ENCODE data around the gene MRPL17. TPM values are rescaled to one million over a fixed set of nuclear protein-coding genes. Genes with fewer than 3 reads are reported as not detected.
A peak's percentile ranks its signal among the peaks of the same experiment; 100 is the strongest.

The MRPL17 gene
- total RNA-seq, 1 donor from 2014 or later: 89.9 TPM

DNA sequence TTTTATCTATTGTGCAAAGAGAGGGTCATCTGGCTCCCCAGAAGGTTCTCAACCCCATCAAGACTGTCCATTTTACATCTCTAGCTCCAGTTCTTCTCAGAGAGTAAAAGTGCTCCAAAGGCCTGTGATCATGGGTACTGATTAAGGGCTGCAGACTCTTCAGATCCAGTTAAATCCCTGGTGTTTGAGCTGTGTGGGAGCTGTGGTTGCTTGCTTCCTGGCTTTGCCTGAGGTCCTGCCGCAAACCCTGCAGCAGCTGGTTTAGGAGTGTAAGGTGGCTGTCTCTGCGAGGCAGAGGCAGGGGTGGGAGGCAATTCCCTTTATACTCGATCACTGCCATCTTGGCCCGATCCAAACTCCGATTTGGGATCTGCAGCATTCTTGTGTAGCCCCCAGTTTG, 1.2 kb downstream of the MRPL17 start:
- H3K9me3 ChIP-seq (ENCODE audit: insufficient read depth, low read depth, low read length): no peaks in the 10 kb centered on the region
- TF ChIP-seq EZH2 (IDR thresholded peaks at IDR 0.05; ENCODE audit: insufficient read depth, low read length): no peak
- H3K79me2 ChIP-seq (ENCODE audit: insufficient read depth, low read length): peaks cover 32% of the 10 kb centered on the region
- H4K20me1 ChIP-seq (ENCODE audit: insufficient read depth, low read length): peaks cover 26% of the 10 kb centered on the region
- DNase-seq (ENCODE audit: low read depth): peak; percentile 20
- no peaks in the 10 kb centered on the region for H3K27me3 ChIP-seq (ENCODE audit: insufficient read depth, low read length)
- H3K36me3 ChIP-seq (ENCODE audit: insufficient read depth, low read length): peaks cover 19% of the 10 kb centered on the region
- H3K27ac ChIP-seq (ENCODE audit: low read depth, low read length): peak overlapping the region; percentile 79
- no peak for FAIRE-seq
- H3K4me1 ChIP-seq (ENCODE audit: insufficient read depth, low read length): peaks cover 16% of the 10 kb centered on the region
- Mint-ChIP-seq H3K4me3 (ENCODE audit: unreplicated experiment) (peak overlapping the region; percentile 99), H3K27me3 (ENCODE audit: low read depth, unreplicated experiment) (no peaks in the 10 kb centered on the region), H3K4me1 (ENCODE audit: low read depth, unreplicated experiment) (peaks cover 7% of the 10 kb centered on the region), H3K27ac (ENCODE audit: unreplicated experiment) (peak overlapping the region; percentile 100), H3K9me3 (ENCODE audit: unreplicated experiment) (no peaks in the 10 kb centered on the region), H3K36me3 (ENCODE audit: low read depth, unreplicated experiment) (peaks cover 5% of the 10 kb centered on the region)
- peak overlapping the region; percentile 95 for H3K4me3 ChIP-seq (ENCODE audit: insufficient read depth, low read depth, low read length)
- no peak overlapping the region for H2AFZ ChIP-seq (ENCODE audit: low read depth, low read length)
- peak overlapping the region; percentile 93 for H3K9ac ChIP-seq (ENCODE audit: low read length)
- peak overlapping the region; percentile 98 for H3K4me2 ChIP-seq (ENCODE audit: low read length)

- Histone ChIP-seq H3K36me3 (ENCODE audit: insufficient read depth, low read length) (peaks cover 19% of the 10 kb centered on the region), H2AFZ (ENCODE audit: low read depth, low read length) (no peak overlapping the region), H3K27me3 (ENCODE audit: insufficient read depth, low read length) (no peaks in the 10 kb centered on the region), H3K4me2 (ENCODE audit: low read length) (peak overlapping the region; percentile 98), H3K79me2 (ENCODE audit: insufficient read depth, low read length) (peaks cover 32% of the 10 kb centered on the region), H3K9ac (ENCODE audit: low read length) (peak overlapping the region; percentile 25), H4K20me1 (ENCODE audit: insufficient read depth, low read length) (peaks cover 26% of the 10 kb centered on the region), H3K4me1 (ENCODE audit: insufficient read depth, low read length) (peaks cover 16% of the 10 kb centered on the region), H3K9me3 (ENCODE audit: insufficient read depth, low read depth, low read length) (no peaks in the 10 kb centered on the region), H3K4me3 (ENCODE audit: insufficient read depth, low read depth, low read length) (peak overlapping the region; percentile 95), H3K27ac (ENCODE audit: low read depth, low read length) (no peak overlapping the region)
- Mint-ChIP-seq H3K4me1 (ENCODE audit: low read depth, unreplicated experiment) (peaks cover 7% of the 10 kb centered on the region), H3K9me3 (ENCODE audit: unreplicated experiment) (no peaks in the 10 kb centered on the region), H3K36me3 (ENCODE audit: low read depth, unreplicated experiment) (peaks cover 5% of the 10 kb centered on the region), H3K4me3 (ENCODE audit: unreplicated experiment) (peak overlapping the region; percentile 99), H3K27ac (ENCODE audit: unreplicated experiment) (peak overlapping the region; percentile 41), H3K27me3 (ENCODE audit: low read depth, unreplicated experiment) (no peaks in the 10 kb centered on the region)
- DNase-seq (ENCODE audit: low read depth) (no peak), FAIRE-seq (no peak)
- TF ChIP-seq EZH2 (IDR thresholded peaks at IDR 0.05; ENCODE audit: insufficient read depth, low read length): no peak
These were observed 1.6 kb downstream of the MRPL17 start for GRCh38 chr11:6681505-6681904.

- Histone ChIP-seq H3K9ac (ENCODE audit: low read length) (no peak overlapping the region), H3K4me3 (ENCODE audit: insufficient read depth, low read depth, low read length) (no peak overlapping the region), H2AFZ (ENCODE audit: low read depth, low read length) (no peak overlapping the region), H3K9me3 (ENCODE audit: insufficient read depth, low read depth, low read length) (no peaks in the 10 kb centered on the region), H3K79me2 (ENCODE audit: insufficient read depth, low read length) (peaks cover 20% of the 10 kb centered on the region), H3K4me1 (ENCODE audit: insufficient read depth, low read length) (peaks cover 7% of the 10 kb centered on the region), H3K27ac (ENCODE audit: low read depth, low read length) (no peak overlapping the region), H3K4me2 (ENCODE audit: low read length) (no peak overlapping the region), H3K36me3 (ENCODE audit: insufficient read depth, low read length) (peaks cover 19% of the 10 kb centered on the region), H4K20me1 (ENCODE audit: insufficient read depth, low read length) (peaks cover 16% of the 10 kb centered on the region), H3K27me3 (ENCODE audit: insufficient read depth, low read length) (no peaks in the 10 kb centered on the region)
- Mint-ChIP-seq H3K9me3 (ENCODE audit: unreplicated experiment) (no peaks in the 10 kb centered on the region), H3K27me3 (ENCODE audit: low read depth, unreplicated experiment) (no peaks in the 10 kb centered on the region), H3K4me1 (ENCODE audit: low read depth, unreplicated experiment) (peaks cover 7% of the 10 kb centered on the region), H3K4me3 (ENCODE audit: unreplicated experiment) (no peak overlapping the region), H3K36me3 (ENCODE audit: low read depth, unreplicated experiment) (peaks cover 5% of the 10 kb centered on the region), H3K27ac (ENCODE audit: unreplicated experiment) (no peak overlapping the region)
- DNase-seq (ENCODE audit: low read depth) (no peak), FAIRE-seq (no peak)
- no peak for TF ChIP-seq EZH2 (IDR thresholded peaks at IDR 0.05; ENCODE audit: insufficient read depth, low read length)
- TF ChIP-seq, protein P1, sequence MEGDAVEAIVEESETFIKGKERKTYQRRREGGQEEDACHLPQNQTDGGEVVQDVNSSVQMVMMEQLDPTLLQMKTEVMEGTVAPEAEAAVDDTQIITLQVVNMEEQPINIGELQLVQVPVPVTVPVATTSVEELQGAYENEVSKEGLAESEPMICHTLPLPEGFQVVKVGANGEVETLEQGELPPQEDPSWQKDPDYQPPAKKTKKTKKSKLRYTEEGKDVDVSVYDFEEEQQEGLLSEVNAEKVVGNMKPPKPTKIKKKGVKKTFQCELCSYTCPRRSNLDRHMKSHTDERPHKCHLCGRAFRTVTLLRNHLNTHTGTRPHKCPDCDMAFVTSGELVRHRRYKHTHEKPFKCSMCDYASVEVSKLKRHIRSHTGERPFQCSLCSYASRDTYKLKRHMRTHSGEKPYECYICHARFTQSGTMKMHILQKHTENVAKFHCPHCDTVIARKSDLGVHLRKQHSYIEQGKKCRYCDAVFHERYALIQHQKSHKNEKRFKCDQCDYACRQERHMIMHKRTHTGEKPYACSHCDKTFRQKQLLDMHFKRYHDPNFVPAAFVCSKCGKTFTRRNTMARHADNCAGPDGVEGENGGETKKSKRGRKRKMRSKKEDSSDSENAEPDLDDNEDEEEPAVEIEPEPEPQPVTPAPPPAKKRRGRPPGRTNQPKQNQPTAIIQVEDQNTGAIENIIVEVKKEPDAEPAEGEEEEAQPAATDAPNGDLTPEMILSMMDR (IDR thresholded peaks at IDR 0.05; ENCODE audit: insufficient read depth, low read depth, low read length): no peak
These were observed 6.1 kb downstream of the MRPL17 start for GRCh38 chr11:6677018-6677417.

Measured in astrocyte (in vitro differentiated cells and primary cell).